ENCODE data around the gene LPCAT3. TPM values are rescaled to one million over a fixed set of nuclear protein-coding genes. Genes with fewer than 3 reads are reported as not detected.

The LPCAT3 gene
- total RNA-seq, 1 experiment from 2014 or later = 45.8 TPM

DNA sequence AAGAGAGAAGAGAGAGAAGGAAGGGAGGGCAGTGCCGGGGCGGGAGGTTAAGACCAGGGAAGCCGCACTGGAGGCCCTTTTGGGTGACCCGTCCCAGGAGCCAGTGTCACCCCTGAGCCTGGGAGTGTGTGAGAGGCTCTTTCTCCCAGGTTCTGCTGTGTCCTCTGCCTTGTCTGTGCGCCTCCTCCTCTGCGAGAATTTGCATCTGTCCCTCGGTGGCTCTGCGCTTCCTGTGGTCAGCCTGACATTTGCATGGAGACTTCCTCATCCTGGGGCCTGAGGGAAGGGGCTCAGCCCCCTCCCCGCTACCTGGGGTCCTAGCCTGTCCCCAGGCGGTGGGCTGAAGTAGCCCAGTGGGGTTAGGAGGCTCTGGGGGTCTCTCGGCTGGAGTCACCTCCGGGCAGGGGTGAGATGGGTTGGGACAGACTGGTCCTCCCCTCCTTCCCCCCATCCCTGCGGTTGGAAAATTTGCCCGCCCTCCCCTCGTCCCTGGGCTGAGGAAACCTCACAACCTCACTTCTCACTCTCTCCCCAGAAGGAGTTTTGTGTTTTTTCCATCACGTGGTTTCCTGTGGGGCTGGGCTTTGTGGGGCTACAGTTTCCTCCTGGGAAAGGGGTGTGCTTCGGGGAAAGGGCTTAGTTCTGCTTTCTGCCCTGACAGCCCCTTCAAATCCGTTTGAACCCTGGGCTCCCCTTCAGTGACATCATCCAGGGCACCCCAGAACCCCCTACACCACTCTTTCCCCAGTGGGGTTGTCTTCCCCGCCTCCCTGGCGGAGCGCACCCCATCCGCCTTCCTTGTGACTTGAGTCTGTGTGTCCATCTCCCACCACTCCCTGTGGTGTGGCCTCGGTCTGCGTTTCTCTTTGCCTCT is 64.6 kb downstream of the LPCAT3 start:
- Histone ChIP-seq H3K36me3 (ENCODE audit: control insufficient read depth in 1 of 2, insufficient read depth in 2 of 2, low read length in 2 of 2) (no peaks in the 10 kb centered on the region), H3K4me3 (replicated peaks in 1 of 2; ENCODE audit: low read depth in 1 of 2, low read length in 2 of 2) (no peak overlapping the region), H3K9me3 (ENCODE audit: control insufficient read depth in 1 of 2, insufficient read depth in 1 of 2, low read depth in 1 of 2, low read length in 2 of 2) (no peaks in the 10 kb centered on the region), H3K9ac (ENCODE audit: low read length) (no peak overlapping the region), H4K20me1 (ENCODE audit: insufficient read depth) (no peaks in the 10 kb centered on the region), H3K27ac (ENCODE audit: low read depth, low read length) (no peak overlapping the region), H3K9me2 (ENCODE audit: insufficient read depth) (no peaks in the 10 kb centered on the region), H3K79me2 (ENCODE audit: insufficient read depth, low read length) (no peaks in the 10 kb centered on the region), H3K4me2 (ENCODE audit: low read length) (no peak overlapping the region), H3K27me3 (ENCODE audit: insufficient read depth, low read length) (no peaks in the 10 kb centered on the region), H3K4me1 (ENCODE audit: control insufficient read depth in 1 of 2, insufficient read depth in 2 of 2, low read length in 2 of 2) (peaks cover 7 to 18% of the 10 kb centered on the region in 2 experiments; a peak in 3 of 4 replicates), H2AFZ (ENCODE audit: low read depth, low read length, poor library complexity, severe bottlenecking) (no peak overlapping the region)
- no TSS peak for BruUV-seq (replicated peaks)
- RAD21 ChIA-PET (ENCODE audit: low non-redundant PET in 1 of 2, low total read pairs in 2 of 2, uncharacterized antibody in 2 of 2, unreplicated experiment in 2 of 2) = no interaction called here
- ATAC-seq (no peak), DNase-seq (ENCODE audit: low read depth, low spot score) (no peak)
- POLR2A ChIA-PET = interaction anchor here (1.2 kb wide), 1 partner anchor 9 kb away, joined by 5 read pairs; the partner anchor contains the start of genes C12orf57 and RNU7-1
- CTCF ChIA-PET = no interaction called here
- TF ChIP-seq, protein P1, sequence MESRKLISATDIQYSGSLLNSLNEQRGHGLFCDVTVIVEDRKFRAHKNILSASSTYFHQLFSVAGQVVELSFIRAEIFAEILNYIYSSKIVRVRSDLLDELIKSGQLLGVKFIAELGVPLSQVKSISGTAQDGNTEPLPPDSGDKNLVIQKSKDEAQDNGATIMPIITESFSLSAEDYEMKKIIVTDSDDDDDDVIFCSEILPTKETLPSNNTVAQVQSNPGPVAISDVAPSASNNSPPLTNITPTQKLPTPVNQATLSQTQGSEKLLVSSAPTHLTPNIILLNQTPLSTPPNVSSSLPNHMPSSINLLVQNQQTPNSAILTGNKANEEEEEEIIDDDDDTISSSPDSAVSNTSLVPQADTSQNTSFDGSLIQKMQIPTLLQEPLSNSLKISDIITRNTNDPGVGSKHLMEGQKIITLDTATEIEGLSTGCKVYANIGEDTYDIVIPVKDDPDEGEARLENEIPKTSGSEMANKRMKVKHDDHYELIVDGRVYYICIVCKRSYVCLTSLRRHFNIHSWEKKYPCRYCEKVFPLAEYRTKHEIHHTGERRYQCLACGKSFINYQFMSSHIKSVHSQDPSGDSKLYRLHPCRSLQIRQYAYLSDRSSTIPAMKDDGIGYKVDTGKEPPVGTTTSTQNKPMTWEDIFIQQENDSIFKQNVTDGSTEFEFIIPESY (IDR thresholded peaks at IDR 0.05; ENCODE audit: extremely low read depth, insufficient replicate concordance, low read length) = no peak
- no peak for TF ChIP-seq FOSL1 (IDR thresholded peaks at IDR 0.05; ENCODE audit: low read depth)
- intact Hi-C loops (cut with micrococcal nuclease) = no loop called here

DNA sequence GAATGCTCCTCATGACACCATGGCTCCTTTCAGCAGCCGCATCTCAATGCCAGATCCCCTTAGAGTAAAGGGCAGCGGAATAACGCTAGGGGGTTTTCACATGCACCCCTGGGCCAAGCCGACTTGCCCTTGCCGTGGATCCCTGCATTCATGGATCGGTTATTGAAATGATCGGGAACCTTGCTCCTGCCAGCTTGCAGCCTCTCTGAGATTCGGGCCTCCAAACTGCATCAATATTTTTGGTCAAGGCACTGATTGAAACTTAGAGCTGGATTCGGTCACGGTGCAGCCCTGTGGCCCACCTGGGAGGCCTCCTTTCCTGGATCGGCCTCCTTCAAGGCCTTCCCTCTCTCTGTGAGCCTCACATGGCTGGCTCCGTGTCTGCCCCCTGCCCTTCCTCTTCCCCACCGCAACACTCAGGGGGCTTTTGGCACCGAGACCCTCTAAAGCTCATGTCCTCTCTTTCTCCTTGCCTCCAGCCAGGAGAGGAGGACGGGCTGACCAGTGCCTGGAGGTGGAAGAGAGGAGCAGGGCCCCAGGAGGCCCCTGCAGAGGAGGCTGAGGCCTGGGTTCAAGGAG is 65.3 kb downstream of the LPCAT3 start:
- no peaks in the 10 kb centered on the region for H3K27me3 ChIP-seq (ENCODE audit: insufficient read depth, low read length)
- DNase-seq (ENCODE audit: low read depth, low spot score) (no peak), ATAC-seq (no peak)
- no peak overlapping the region for H3K27ac ChIP-seq (ENCODE audit: low read depth, low read length)
- H3K4me3 ChIP-seq (replicated peaks in 1 of 2; ENCODE audit: low read depth in 1 of 2, low read length in 2 of 2) = no peak overlapping the region
- H3K36me3 ChIP-seq (ENCODE audit: control insufficient read depth in 1 of 2, insufficient read depth in 2 of 2, low read length in 2 of 2) = no peaks in the 10 kb centered on the region
- ChIA-PET RAD21 (ENCODE audit: low non-redundant PET in 1 of 2, low total read pairs in 2 of 2, uncharacterized antibody in 2 of 2, unreplicated experiment in 2 of 2) (no interaction called here), POLR2A (no interaction called here), CTCF (no interaction called here)
- H3K9me3 ChIP-seq (ENCODE audit: control insufficient read depth in 1 of 2, insufficient read depth in 1 of 2, low read depth in 1 of 2, low read length in 2 of 2) = no peaks in the 10 kb centered on the region
- H3K9ac ChIP-seq (ENCODE audit: low read length) = no peak overlapping the region
- H3K4me2 ChIP-seq (ENCODE audit: low read length) = no peak overlapping the region
- intact Hi-C loops (cut with micrococcal nuclease) = no loop called here
- H3K4me1 ChIP-seq (ENCODE audit: control insufficient read depth in 1 of 2, insufficient read depth in 2 of 2, low read length in 2 of 2) = peaks cover 7 to 18% of the 10 kb centered on the region in 2 experiments; a peak in 3 of 4 replicates
- no peaks in the 10 kb centered on the region for H3K9me2 ChIP-seq (ENCODE audit: insufficient read depth)
- no peak overlapping the region for H2AFZ ChIP-seq (ENCODE audit: low read depth, low read length, poor library complexity, severe bottlenecking)
- TF ChIP-seq, protein P2, sequence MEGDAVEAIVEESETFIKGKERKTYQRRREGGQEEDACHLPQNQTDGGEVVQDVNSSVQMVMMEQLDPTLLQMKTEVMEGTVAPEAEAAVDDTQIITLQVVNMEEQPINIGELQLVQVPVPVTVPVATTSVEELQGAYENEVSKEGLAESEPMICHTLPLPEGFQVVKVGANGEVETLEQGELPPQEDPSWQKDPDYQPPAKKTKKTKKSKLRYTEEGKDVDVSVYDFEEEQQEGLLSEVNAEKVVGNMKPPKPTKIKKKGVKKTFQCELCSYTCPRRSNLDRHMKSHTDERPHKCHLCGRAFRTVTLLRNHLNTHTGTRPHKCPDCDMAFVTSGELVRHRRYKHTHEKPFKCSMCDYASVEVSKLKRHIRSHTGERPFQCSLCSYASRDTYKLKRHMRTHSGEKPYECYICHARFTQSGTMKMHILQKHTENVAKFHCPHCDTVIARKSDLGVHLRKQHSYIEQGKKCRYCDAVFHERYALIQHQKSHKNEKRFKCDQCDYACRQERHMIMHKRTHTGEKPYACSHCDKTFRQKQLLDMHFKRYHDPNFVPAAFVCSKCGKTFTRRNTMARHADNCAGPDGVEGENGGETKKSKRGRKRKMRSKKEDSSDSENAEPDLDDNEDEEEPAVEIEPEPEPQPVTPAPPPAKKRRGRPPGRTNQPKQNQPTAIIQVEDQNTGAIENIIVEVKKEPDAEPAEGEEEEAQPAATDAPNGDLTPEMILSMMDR (IDR thresholded peaks at IDR 0.05 in 2 of 3, conservative IDR thresholded peaks at IDR 0.05 in 1 of 3; ENCODE audit: borderline replicate concordance in 1 of 3, insufficient read depth in 1 of 3, low read depth in 2 of 3, low read length in 2 of 3) = no peak
- no peak for TF ChIP-seq EGR1 (IDR thresholded peaks at IDR 0.05; ENCODE audit: low read depth)
- no peak for TF ChIP-seq RAD21 (IDR thresholded peaks at IDR 0.05; ENCODE audit: low read depth)
- no peak for TF ChIP-seq ELF1 (IDR thresholded peaks at IDR 0.05; ENCODE audit: borderline replicate concordance, low read depth)
- TF ChIP-seq, protein P3, sequence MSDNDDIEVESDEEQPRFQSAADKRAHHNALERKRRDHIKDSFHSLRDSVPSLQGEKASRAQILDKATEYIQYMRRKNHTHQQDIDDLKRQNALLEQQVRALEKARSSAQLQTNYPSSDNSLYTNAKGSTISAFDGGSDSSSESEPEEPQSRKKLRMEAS (IDR thresholded peaks at IDR 0.05) = no peak
- TF ChIP-seq EZH2 (IDR thresholded peaks at IDR 0.05) = no peak
- no peak for TF ChIP-seq ZFX (IDR thresholded peaks at IDR 0.05)
- TF ChIP-seq FOSL1 (IDR thresholded peaks at IDR 0.05; ENCODE audit: low read depth) = no peak
- no TSS peak for BruUV-seq (replicated peaks)
- H3K79me2 ChIP-seq (ENCODE audit: insufficient read depth, low read length) = no peaks in the 10 kb centered on the region
- no peaks in the 10 kb centered on the region for H4K20me1 ChIP-seq (ENCODE audit: insufficient read depth)

All from HCT116 (cell line).